NCI-H1694 (cell line): Measurements from ENCODE around the gene NQO2.
"Not testable (repeated sequence)": the region's sequence is repeated elsewhere in the genome, so short reads cannot be mapped to it uniquely, and the experiment has no call there.

ENCODE experiments used
- DNase-seq: peaks from one replicate; lab custom pipeline; 2025; lab: John Stamatoyannopoulos, UW

Gene NQO2

GRCh38 chr6:3013901-3014674 lies 14.4 kb downstream of the NQO2 start:
- no peak for DNase-seq

GRCh38 chr6:3014675-3015066 lies 15.0 kb downstream of the NQO2 start:
- no peak for DNase-seq

GRCh38 chr6:3015144-3015543 lies 15.4 kb downstream of the NQO2 start:
- DNase-seq, result no peak

- DNase-seq, result no peak
These were observed 17.0 kb downstream of the NQO2 start for GRCh38 chr6:3016473-3017280.

- DNase-seq, result no peak
These were observed 17.6 kb downstream of the NQO2 start for GRCh38 chr6:3017304-3017703.

GRCh38 chr6:3019065-3019464 lies 19.4 kb downstream of the NQO2 start:
- no peak for DNase-seq

GRCh38 chr6:3019749-3020320 lies 20.1 kb downstream of the NQO2 start:
- no peak for DNase-seq

GRCh38 chr6:3020976-3021598 lies 21.4 kb downstream of the NQO2 start:
- DNase-seq, result not testable (repeated sequence)

- no peak for DNase-seq
These were observed 23.3 kb downstream of the NQO2 start for GRCh38 chr6:3022765-3023662.

- peak; percentile 81 for DNase-seq
These were observed 24.2 kb downstream of the NQO2 start for GRCh38 chr6:3023663-3024483.

- DNase-seq, result no peak
These were observed 27.3 kb downstream of the NQO2 start for GRCh38 chr6:3026791-3027626.

- not testable (repeated sequence) for DNase-seq
These were observed 28.5 kb downstream of the NQO2 start for GRCh38 chr6:3028156-3028555.

- no peak for DNase-seq
These were observed 32.4 kb downstream of the NQO2 start for GRCh38 chr6:3031857-3032640.

GRCh38 chr6:3032986-3033385 lies 33.3 kb downstream of the NQO2 start:
- no peak for DNase-seq

- no peak for DNase-seq
These were observed 34.0 kb downstream of the NQO2 start for GRCh38 chr6:3033652-3034051.

- DNase-seq, result no peak
These were observed 35.7 kb downstream of the NQO2 start for GRCh38 chr6:3035397-3035796.

- no peak for DNase-seq
These were observed 37.4 kb downstream of the NQO2 start for GRCh38 chr6:3036861-3037637.
